H1 (cell line): ENCODE measurements around the gene ADRM1. TPM values are rescaled to one million over a fixed set of nuclear protein-coding genes. Genes with fewer than 3 reads are reported as not detected.
A peak's percentile ranks its signal among the peaks of the same experiment; 100 is the strongest.

Source experiments
- CTCF ChIA-PET: fragments of 300-600 bp; sonication (Branson Sonifier 250); formaldehyde crosslinking; loops from one replicate; lab custom pipeline; 2021; ENCODE audit not compliant: partially characterized antibody; lab: Charles Lee
- POLR2A ChIA-PET: fragments of 300-600 bp; sonication (Branson Sonifier 250); formaldehyde crosslinking; loops from one replicate; lab custom pipeline; 2021; ENCODE audit warnings: inconsistent platforms; ENCODE audit not compliant: partially characterized antibody; lab: Charles Lee
- DNase-seq, 2 experiments: peaks; one replicate each; pipeline versions ENCODE4 v3.0.0 to v3.0.0-alpha.2; 2010 to 2022; ENCODE audit warnings: low spot score in 2 of 2, low read depth in 1 of 2, mixed read lengths in 1 of 2
- FAIRE-seq: peaks from 2 replicates; lab custom pipeline; 2011; peaks lifted over from hg19 to GRCh38; lab: Jason Lieb, UNC
- H2AFZ ChIP-seq: 2 replicates; pipeline ENCODE4 v1.8.1; 2012; ENCODE audit warnings: low read length, inconsistent platforms
- H2AK5ac ChIP-seq: 2 replicates; pipeline ENCODE4 v1.6.1; 2013; ENCODE audit warnings: low read depth, low read length
- H2BK120ac ChIP-seq: replicated peaks from 2 replicates; pipeline ENCODE3; 2013; ENCODE audit warnings: low read depth, low read length, inconsistent platforms
- H2BK12ac ChIP-seq: 2 replicates; pipeline ENCODE4 v1.6.1; 2013; ENCODE audit warnings: low read depth, low read length
- H2BK15ac ChIP-seq: 2 replicates; pipeline ENCODE4 v1.6.1; 2013; ENCODE audit warnings: low read length
- H2BK20ac ChIP-seq: 2 replicates; pipeline ENCODE4 v1.6.1; 2013; ENCODE audit warnings: low read length
- H2BK5ac ChIP-seq: 2 replicates; pipeline ENCODE4 v1.6.1; 2013; ENCODE audit warnings: low read depth, low read length
- H3K14ac ChIP-seq: 2 replicates; pipeline ENCODE4 v1.6.1; 2013; ENCODE audit warnings: inconsistent platforms; ENCODE audit not compliant: insufficient read length
- H3K18ac ChIP-seq: 2 replicates; pipeline ENCODE4 v1.6.1; 2013; ENCODE audit warnings: low read length; ENCODE audit errors: extremely low read depth
- H3K23ac ChIP-seq: 2 replicates; pipeline ENCODE4 v1.6.1; 2013; ENCODE audit warnings: inconsistent platforms; ENCODE audit not compliant: insufficient read length
- H3K23me2 ChIP-seq: 2 replicates; pipeline ENCODE4 v1.6.1; 2013; ENCODE audit warnings: low read depth, low read length
- H3K27ac ChIP-seq: 2 replicates; pipeline ENCODE4 v1.6.1; 2011; ENCODE audit warnings: low read depth, low read length, inconsistent platforms
- H3K27me3 ChIP-seq, 4 experiments: replicated peaks in 1 of 4; 1 replicate in 1 of 4; 2 replicates in 3 of 4; pipeline versions ENCODE4 v1.6.1 to v1.8.1; 2011 to 2013; ENCODE audit warnings: low read length in 3 of 4, mild to moderate bottlenecking in 3 of 4, inconsistent platforms in 2 of 4, mixed read lengths in 2 of 4, moderate library complexity in 1 of 4; ENCODE audit not compliant: control insufficient read depth in 3 of 4, insufficient read depth in 3 of 4; ENCODE audit errors: extremely low read depth in 1 of 4
- H3K36me3 ChIP-seq, 4 experiments: 2 replicates each; pipeline versions ENCODE4 v1.6.1 to v1.8.1; 2011 to 2013; ENCODE audit warnings: mild to moderate bottlenecking in 4 of 4, low read length in 3 of 4, moderate library complexity in 2 of 4, control low read depth in 1 of 4, inconsistent platforms in 1 of 4; ENCODE audit not compliant: insufficient read depth in 4 of 4, control insufficient read depth in 2 of 4
- H3K4ac ChIP-seq: replicated peaks from 2 replicates; pipeline ENCODE3; 2013; ENCODE audit warnings: low read length, low read depth, mixed read lengths, inconsistent platforms; ENCODE audit not compliant: insufficient read length
- H3K4me1 ChIP-seq, 4 experiments: replicated peaks in 1 of 4; 1 replicate in 1 of 4; 2 replicates in 3 of 4; pipeline versions ENCODE4 v1.6.1 to v1.8.1; 2011 to 2013; ENCODE audit warnings: low read length in 3 of 4, inconsistent platforms in 2 of 4, mixed read lengths in 1 of 4; ENCODE audit not compliant: insufficient read depth in 4 of 4, control insufficient read depth in 3 of 4
- H3K4me2 ChIP-seq, 2 experiments: 2 replicates each; pipeline versions ENCODE4 v1.6.1 to v1.8.1; 2011 to 2013; ENCODE audit warnings: low read depth in 2 of 2, low read length in 2 of 2, control low read depth in 1 of 2, inconsistent platforms in 1 of 2, mild to moderate bottlenecking in 1 of 2; ENCODE audit not compliant: insufficient read depth in 1 of 2
- H3K4me3 ChIP-seq, 4 experiments: fragments of 200-600, 300-600 bp in 1 of 4; sonication (generic), shearing (Covaris generic), sonication (Bioruptor Twin) in 1 of 4; 2 replicates each; pipeline versions ENCODE4 v1.5.1 to v1.8.1; 2011 to 2016; ENCODE audit warnings: low read length in 4 of 4, low read depth in 3 of 4, control low read depth in 2 of 4, inconsistent platforms in 2 of 4, mild to moderate bottlenecking in 2 of 4, mixed read lengths in 1 of 4, moderate library complexity in 1 of 4; ENCODE audit not compliant: insufficient read depth in 2 of 4; ENCODE audit errors: extremely low read depth in 1 of 4
- H3K56ac ChIP-seq: replicated peaks from 2 replicates; pipeline ENCODE3; 2013; ENCODE audit warnings: low read depth, mild to moderate bottlenecking, mixed read lengths, low read length, inconsistent platforms; ENCODE audit not compliant: insufficient read length
- H3K79me1 ChIP-seq: 2 replicates; pipeline ENCODE4 v1.6.1; 2013; ENCODE audit warnings: low read depth, low read length, control low read depth
- H3K79me2 ChIP-seq, 2 experiments: 2 replicates each; pipeline versions ENCODE4 v1.6.1 to v1.8.1; 2012 to 2013; ENCODE audit warnings: low read length in 2 of 2, mild to moderate bottlenecking in 2 of 2, inconsistent platforms in 1 of 2; ENCODE audit not compliant: insufficient read depth in 2 of 2, control insufficient read depth in 1 of 2
- H3K9ac ChIP-seq, 4 experiments: replicated peaks in 1 of 4; 1 replicate in 1 of 4; 2 replicates in 3 of 4; pipeline versions ENCODE4 v1.6.1 to v1.8.1; 2011 to 2013; ENCODE audit warnings: low read depth in 3 of 4, low read length in 3 of 4, control low read depth in 2 of 4, mild to moderate bottlenecking in 2 of 4, moderate library complexity in 2 of 4, inconsistent platforms in 1 of 4; ENCODE audit errors: extremely low read depth in 1 of 4
- H3K9me3 ChIP-seq, 2 experiments: 2 replicates each; pipeline versions ENCODE4 v1.6.1 to v1.8.1; 2012 to 2013; ENCODE audit warnings: mild to moderate bottlenecking in 2 of 2, moderate library complexity in 2 of 2, control low read depth in 1 of 2, inconsistent platforms in 1 of 2, low read depth in 1 of 2, low read length in 1 of 2, mixed read lengths in 1 of 2; ENCODE audit not compliant: insufficient read depth in 2 of 2
- H4K20me1 ChIP-seq, 2 experiments: replicated peaks in 1 of 2; 2 replicates each; pipeline versions ENCODE3 to v1.8.1; 2011 to 2013; ENCODE audit warnings: inconsistent platforms in 2 of 2, low read length in 2 of 2, mild to moderate bottlenecking in 1 of 2; ENCODE audit not compliant: insufficient read depth in 2 of 2, control insufficient read depth in 1 of 2
- H4K5ac ChIP-seq: 2 replicates; pipeline ENCODE4 v1.6.1; 2013; ENCODE audit warnings: low read length, low read depth, mixed read lengths, inconsistent platforms; ENCODE audit not compliant: insufficient read length
- H4K8ac ChIP-seq: 2 replicates; pipeline ENCODE4 v1.8.0; 2013; ENCODE audit warnings: mild to moderate bottlenecking, moderate library complexity, low read length, inconsistent platforms; ENCODE audit not compliant: insufficient read depth; ENCODE audit errors: extremely low read depth
- H4K91ac ChIP-seq: replicated peaks from 2 replicates; pipeline ENCODE3; 2013; ENCODE audit warnings: low read length, mixed read lengths, inconsistent platforms; ENCODE audit not compliant: insufficient read length
- ATF3 ChIP-seq: IDR thresholded peaks from 2 replicates; pipeline ENCODE4 v1.6.1; 2011; ENCODE audit warnings: low read depth, mild to moderate bottlenecking, low read length; ENCODE audit not compliant: insufficient read depth
- CHD2 ChIP-seq: IDR thresholded peaks from 2 replicates; pipeline ENCODE4 v1.6.1; 2012; ENCODE audit warnings: low read length, improper control_type of control experiment
- CTBP2 ChIP-seq: IDR thresholded peaks from 2 replicates; pipeline ENCODE4 v1.7.0; 2011; ENCODE audit warnings: borderline replicate concordance, mild to moderate bottlenecking, moderate library complexity, mixed read lengths, low read length; ENCODE audit not compliant: insufficient read depth, insufficient read length
- JUN ChIP-seq: IDR thresholded peaks from 2 replicates; pipeline ENCODE4 v1.6.1; 2011; ENCODE audit warnings: low read depth, mild to moderate bottlenecking, improper control_type of control experiment, low read length
- POLR2AphosphoS5 ChIP-seq: IDR thresholded peaks from 2 replicates; pipeline ENCODE4 v1.6.1; 2011; ENCODE audit warnings: low read depth, low read length
- SIN3A ChIP-seq, 2 experiments: IDR thresholded peaks in 1 of 2; conservative IDR thresholded peaks in 1 of 2; 2 replicates each; pipeline ENCODE4 v1.6.1; 2011 to 2012; ENCODE audit warnings: low read length in 2 of 2, improper control_type of control experiment in 1 of 2, low read depth in 1 of 2, mild to moderate bottlenecking in 1 of 2
- ZNF274 ChIP-seq: IDR thresholded peaks from 2 replicates; pipeline ENCODE4 v1.7.0; 2012; ENCODE audit warnings: low read length, borderline replicate concordance; ENCODE audit errors: extremely low read depth
- WGBS, 2 experiments: shearing (Covaris generic) in 1 of 2; methylation state at CpG; one replicate each; pipeline versions ENCODE4 v1.1.6 to v1.1.7; 2013 to 2015; ENCODE audit warnings: low lambda C conversion rate in 2 of 2, mixed read lengths in 2 of 2, inconsistent platforms in 1 of 2, low coverage in 1 of 2, missing lambda C conversion rate in 1 of 2; ENCODE audit not compliant: insufficient replicate concordance in 2 of 2, insufficient coverage in 1 of 2, insufficient read length in 1 of 2; ENCODE audit errors: extremely low coverage in 1 of 2, missing lambda C conversion rate in 1 of 2; 5-methylcytosine and 5-hydroxymethylcytosine counted together
- polyA plus RNA-seq, 7 experiments: library from polyadenylated mRNA; depleted of rRNA in 3 of 7; stranded (reverse) in 5 of 7; unstranded in 2 of 7; fragments of >200 nt in 5 of 7; fragments of 200-250 nt in 2 of 7; gene quantifications; 1 replicate in 5 of 7; 2 replicates in 1 of 7; 4 replicates in 1 of 7; pipeline versions ENCODE4 v1.2.1 to v1.2.3, GENCODE V29; 2011 to 2013; ENCODE audit warnings: missing spikeins in 2 of 7, mixed read lengths in 2 of 7
- total RNA-seq: library from RNA; stranded (reverse); fragmentation: NEBNext Ultra II Directional; extraction: Animal tissue kit (Norgen Biotek cat#: 25700); gene quantifications from 2 replicates; pipeline ENCODE4 v1.2.1, GENCODE V29; 2021

Gene ADRM1
- total and polyA plus RNA-seq, 2 of the 8 experiments (the other 6 are each of a cell fraction or from before 2014, with no cell fraction given), result 126 to 214 TPM

- Histone ChIP-seq H3K4ac (no peak overlapping the region), H2AFZ (no peak overlapping the region), H2AK5ac (0 out of 2 replicates have a peak overlapping the region, but pooled peaks have one; percentile 86), H3K27me3 (no peaks in the 10 kb centered on the region), H2BK15ac (no peak overlapping the region), H2BK20ac (no peak overlapping the region), H3K79me2 (peaks cover 12 to 76% of the 10 kb centered on the region in 2 experiments; a peak in 3 of 4 replicates), H3K18ac (no peak overlapping the region; the same call in 1 of the 2 replicates), H4K8ac (peak overlapping the region; percentile 60; the same call in 1 of the 2 replicates), H3K14ac (no peak overlapping the region), H2BK5ac (peak overlapping the region; percentile 76; the same call in 1 of the 2 replicates), H2BK120ac (no peak overlapping the region), H3K36me3 (peaks cover under 1 to 23% (median 4%) of the 10 kb centered on the region in 4 experiments; a peak in 4 of 8 replicates), H4K20me1 (peaks cover 0 to 21% of the 10 kb centered on the region in 2 experiments), H3K4me2 (no peak overlapping the region), H3K56ac (no peak overlapping the region), H2BK12ac (no peak overlapping the region), H3K4me1 (peaks cover 8 to 63% (median 50%) of the 10 kb centered on the region in 4 experiments)
- CTCF ChIA-PET, result interaction anchor here (0.9 to 3.6 kb wide), 6 partner anchors 7 to 52 kb away, joined by 3 to 30 read pairs (median 14); partner anchors contain the start of gene LAMA5
- DNase-seq, result no peak
- TF ChIP-seq CTBP2 (no peak), CHD2 (no peak), ATF3 (no peak), POLR2AphosphoS5 (no peak), JUN (no peak), ZNF274 (no peak), SIN3A (conservative IDR thresholded peaks at IDR 0.05 in 1 of 2, IDR thresholded peaks at IDR 0.05 in 1 of 2; ENCODE audit: low read depth in 1 of 2, low read length in 2 of 2) (no peak)
- TF ChIP-seq, all 59 proteins: peak for 0
- H3K9ac ChIP-seq, result no peak overlapping the region
- WGBS, 2 experiments, result 83% methylated on average over 6 of the region's 7 CpGs; no CpG with 5 or more reads in 1 of the 2 experiments
- H3K79me1 ChIP-seq, result peaks cover 35% of the 10 kb centered on the region
- no peak overlapping the region for H4K5ac ChIP-seq
- H3K4me3 ChIP-seq, result no peak overlapping the region
- POLR2A ChIA-PET, result interaction anchor here (0.9 to 10.4 kb wide), 10 partner anchors 7 to 51 kb away, joined by 3 to 114 read pairs (median 6); partner anchors contain the start of genes LAMA5 and RPS21
- no peak overlapping the region for H3K23ac ChIP-seq
- no peak for FAIRE-seq
- no peak overlapping the region; the same call in 1 of the 2 replicates for H3K27ac ChIP-seq
- peaks cover 2% of the 10 kb centered on the region; the same call in 1 of the 2 replicates for H3K23me2 ChIP-seq
- no peaks in the 10 kb centered on the region for H3K9me3 ChIP-seq
- peak overlapping the region; percentile 81 for H4K91ac ChIP-seq
Observed at GRCh38 chr20:62357681-62358080, 54.9 kb downstream of the ADRM1 start.
